HG02763 (cell line): Measurements from ENCODE around the gene ITPR2.
"Not testable (repeated sequence)": the region's sequence is repeated elsewhere in the genome, so short reads cannot be mapped to it uniquely, and the experiment has no call there.

Experiments used
- ATAC-seq: cut with Tn5 transposase; IDR thresholded peaks from one replicate; pipeline ENCODE4 v1.9.1; 2021; ENCODE audit warnings: mild to moderate bottlenecking, moderate library complexity; ENCODE audit not compliant: unreplicated experiment

The ITPR2 gene

GRCh38 chr12:26683443-26683842 lies 149.6 kb downstream of the ITPR2 start:
- ATAC-seq, result no peak

- ATAC-seq, result no peak
These were observed 152.1 kb downstream of the ITPR2 start for GRCh38 chr12:26680727-26681455.

- no peak for ATAC-seq
These were observed 154.0 kb downstream of the ITPR2 start for GRCh38 chr12:26678697-26679660.

GRCh38 chr12:26671487-26671886 lies 161.5 kb downstream of the ITPR2 start:
- not testable (repeated sequence) for ATAC-seq

- no peak for ATAC-seq
These were observed 164.1 kb downstream of the ITPR2 start for GRCh38 chr12:26668847-26669246.

GRCh38 chr12:26668230-26668629 lies 164.8 kb downstream of the ITPR2 start:
- no peak for ATAC-seq

GRCh38 chr12:26666286-26666685 lies 166.7 kb downstream of the ITPR2 start:
- ATAC-seq, result no peak

- ATAC-seq, result no peak
These were observed 171.6 kb downstream of the ITPR2 start for GRCh38 chr12:26661399-26661798.

GRCh38 chr12:26659930-26660329 lies 173.1 kb downstream of the ITPR2 start:
- ATAC-seq, result no peak

GRCh38 chr12:26658991-26659390 lies 174.0 kb downstream of the ITPR2 start:
- ATAC-seq, result no peak

GRCh38 chr12:26654623-26655022 lies 178.4 kb downstream of the ITPR2 start:
- no peak for ATAC-seq

- ATAC-seq, result no peak
These were observed 181.3 kb downstream of the ITPR2 start for GRCh38 chr12:26651566-26652188.

GRCh38 chr12:26651036-26651435 lies 182.0 kb downstream of the ITPR2 start:
- ATAC-seq, result no peak

GRCh38 chr12:26648999-26649398 lies 184.0 kb downstream of the ITPR2 start:
- no peak for ATAC-seq

- ATAC-seq, result no peak
These were observed 184.4 kb downstream of the ITPR2 start for GRCh38 chr12:26648584-26648983.

- ATAC-seq, result no peak
These were observed 184.9 kb downstream of the ITPR2 start for GRCh38 chr12:26648066-26648465.

- ATAC-seq, result no peak
These were observed 185.9 kb downstream of the ITPR2 start for GRCh38 chr12:26647088-26647487.

- no peak for ATAC-seq
These were observed 186.4 kb downstream of the ITPR2 start for GRCh38 chr12:26646571-26646970.

GRCh38 chr12:26644376-26644775 lies 188.6 kb downstream of the ITPR2 start:
- not testable (repeated sequence) for ATAC-seq

- no peak for ATAC-seq
These were observed 189.3 kb downstream of the ITPR2 start for GRCh38 chr12:26643532-26644315.

- no peak for ATAC-seq
These were observed 190.6 kb downstream of the ITPR2 start for GRCh38 chr12:26642361-26642760.
